Left lung (tissue), 14 donors: Measurements from ENCODE around the gene ENTPD6. TPM values are rescaled to one million over a fixed set of nuclear protein-coding genes. Genes with fewer than 3 reads are reported as not detected.

Experiments used
- ATAC-seq: fragments of 200-7000 bp; cut with Tn5 transposase; one replicate; pipeline ENCODE4 v1.9.1; 2020; ENCODE audit warnings: moderate library complexity
- DNase-seq, 4 donors: peaks; one replicate each; pipeline ENCODE4 v3.0.0-alpha.2; 2013 to 2020
- H3K27ac ChIP-seq, 2 donors: fragments of 200-600 bp; sonication (generic) in 1 of 2; one replicate each; pipeline versions ENCODE4 v1.5.0 to v1.8.0; 2020 to 2021
- H3K27me3 ChIP-seq, 2 donors: fragments of 200-600 bp; sonication (generic) in 1 of 2; one replicate each; pipeline versions ENCODE4 v1.5.0 to v1.8.0; 2020 to 2021
- H3K36me3 ChIP-seq, 2 donors: fragments of 200-600 bp; sonication (generic) in 1 of 2; one replicate each; pipeline versions ENCODE4 v1.5.0 to v1.8.0; 2020 to 2021
- H3K4me1 ChIP-seq, 2 donors: fragments of 200-600 bp; one replicate each; pipeline ENCODE4 v1.8.0; 2021
- H3K4me3 ChIP-seq, 2 donors: fragments of 200-600 bp; sonication (generic) in 1 of 2; one replicate each; pipeline versions ENCODE4 v1.5.0 to v1.8.0; 2020 to 2021; ENCODE audit warnings: mild to moderate bottlenecking in 1 of 2
- H3K9me3 ChIP-seq, 2 donors: fragments of 200-600 bp; sonication (generic) in 1 of 2; one replicate each; pipeline versions ENCODE4 v1.5.0 to v1.8.0; 2020 to 2021
- intact Hi-C, 2 donors: fragments of 100-400 bp; cut with DNase I; formaldehyde crosslinking; loops; one replicate each; pipeline versions ENCODE4 v1.11.2 to v1.14.2; 2022
- long read RNA-seq, 12 donors: library from polyadenylated mRNA in 2 of 12; unstranded in 2 of 12; transcript quantifications; one replicate each; pipeline ENCODE4 v2.0.0 and lab custom pipeline, GENCODE V29; 2019 to 2026
- polyA plus RNA-seq, 6 donors: library from polyadenylated mRNA; unstranded; fragments of 120-200 nt; gene quantifications; one replicate each; pipeline ENCODE4 v1.2.1, GENCODE V29; 2013; ENCODE audit not compliant: insufficient read length in 6 of 6
- total RNA-seq, 2 donors: library from RNA; stranded (reverse); fragmentation: NEBNext Ultra II Directional; extraction: Animal tissue kit (Norgen Biotek cat#: 25700); gene quantifications; one replicate each; pipeline ENCODE4 v1.2.1, GENCODE V29; 2021
- TF ChIP-seq, protein P1 (sequence below), 2 donors: fragments of 200-600 bp; sonication (generic) in 1 of 2; IDR thresholded peaks; one replicate each; pipeline versions ENCODE4 v1.5.0 to v1.8.0; 2021; ENCODE audit warnings: antibody characterized with exemption in 2 of 2
- donor health status: DM: no; HTN: yes; CAD: no.
- donor health status: DM: no; HTN: no; CAD: no.

Gene ENTPD6
- total RNA-seq = 10 to 100 TPM; 72.7 to 76.3 TPM
- polyA plus RNA-seq = 10 to 100 TPM; 40.2 to 54.1 (median 45.0) TPM
- long read RNA-seq, donor 1, partial matches to known transcripts = 0 of 6 reads
- long read RNA-seq, donor 1, other reads (novel, unspliced or antisense) = 0 of 6 reads
- long read RNA-seq, donor 2, partial matches to known transcripts = 0 of 2 reads
- long read RNA-seq, donor 2, other reads (novel, unspliced or antisense) = 0 of 2 reads
- long read RNA-seq, donor 3 = 0 reads
- long read RNA-seq, donor 4, transcript ENTPD6-203 (15 exons, 2,750 nt) = major isoform, 6 of 28 reads
- long read RNA-seq, donor 4, partial matches to known transcripts = 4 of 28 reads
- long read RNA-seq, donor 4, other reads (novel, unspliced or antisense) = 11 of 28 reads
- long read RNA-seq, donor 5, partial matches to known transcripts = 8 of 11 reads
- long read RNA-seq, donor 5, other reads (novel, unspliced or antisense) = 0 of 11 reads
- long read RNA-seq, donor 6, partial matches to known transcripts = 0 of 5 reads
- long read RNA-seq, donor 6, other reads (novel, unspliced or antisense) = 0 of 5 reads
- long read RNA-seq, donor 7, partial matches to known transcripts = 0 of 4 reads
- long read RNA-seq, donor 7, other reads (novel, unspliced or antisense) = 0 of 4 reads
- long read RNA-seq, donor 8, partial matches to known transcripts = 0 of 6 reads
- long read RNA-seq, donor 8, other reads (novel, unspliced or antisense) = 0 of 6 reads
- long read RNA-seq, donor 9 = 0 reads
- long read RNA-seq, donor 10, partial matches to known transcripts = 3 of 21 reads
- long read RNA-seq, donor 10, other reads (novel, unspliced or antisense) = 12 of 21 reads
- long read RNA-seq, donor 11 = 0 reads
- long read RNA-seq, donor 12, partial matches to known transcripts = 0 of 2 reads
- long read RNA-seq, donor 12, other reads (novel, unspliced or antisense) = 0 of 2 reads

DNA sequence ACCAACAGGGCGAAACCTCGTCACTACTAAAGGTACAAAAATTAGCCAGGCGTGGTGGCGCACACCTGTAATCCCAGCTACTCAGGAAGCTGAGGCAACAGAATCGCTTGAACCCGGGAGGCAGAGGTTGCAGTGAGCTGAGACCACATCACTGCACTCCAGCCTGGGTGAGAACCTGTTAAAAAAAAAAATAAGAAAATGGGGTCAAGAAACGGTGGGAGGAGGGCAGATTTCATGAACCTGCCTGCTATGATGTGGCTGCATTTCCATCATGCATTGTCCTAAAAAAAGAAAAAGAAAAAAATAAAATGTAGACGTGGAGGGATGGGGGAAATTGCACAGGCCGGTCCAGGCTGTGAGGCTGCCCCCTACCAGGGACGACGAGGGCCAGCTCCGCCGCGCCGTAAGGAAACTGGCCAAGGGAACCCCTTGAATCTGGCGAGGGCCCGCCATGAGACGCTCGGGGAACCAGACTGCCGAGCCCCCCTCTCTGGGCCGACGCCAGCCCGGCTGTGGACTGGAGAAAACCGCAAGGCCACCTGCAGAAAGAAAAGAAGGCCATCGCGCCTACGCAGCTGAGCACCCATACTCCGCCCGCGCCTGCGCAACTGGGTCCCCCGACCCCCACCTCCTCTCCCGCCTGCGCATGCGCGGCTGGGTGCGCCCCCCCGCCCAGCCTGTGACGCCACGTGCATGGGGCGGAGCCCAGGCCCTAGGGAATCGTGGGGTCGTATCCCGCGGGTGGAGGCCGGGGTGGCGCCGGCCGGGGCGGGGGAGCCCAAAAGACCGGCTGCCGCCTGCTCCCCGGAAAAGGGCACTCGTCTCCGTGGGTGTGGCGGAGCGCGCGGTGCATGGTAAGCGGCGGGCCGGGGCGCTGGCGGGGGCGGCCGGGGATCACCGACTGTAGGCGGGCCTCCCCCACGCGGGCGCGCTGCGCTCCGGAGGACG lies at the start of gene ENTPD6:
TSS of gene ENTPD6 (plus strand) at position 699 of the 948 bp plus-strand sequence. CDS start 10,825 bp downstream, outside the sequence.
- peak within 1 kb of the TSS; percentile 86 to 94 for H3K4me3 ChIP-seq
- H3K4me1 ChIP-seq = peaks cover 4 to 30% of the 10 kb centered on the region in 2 donors
- TF ChIP-seq, protein P1, sequence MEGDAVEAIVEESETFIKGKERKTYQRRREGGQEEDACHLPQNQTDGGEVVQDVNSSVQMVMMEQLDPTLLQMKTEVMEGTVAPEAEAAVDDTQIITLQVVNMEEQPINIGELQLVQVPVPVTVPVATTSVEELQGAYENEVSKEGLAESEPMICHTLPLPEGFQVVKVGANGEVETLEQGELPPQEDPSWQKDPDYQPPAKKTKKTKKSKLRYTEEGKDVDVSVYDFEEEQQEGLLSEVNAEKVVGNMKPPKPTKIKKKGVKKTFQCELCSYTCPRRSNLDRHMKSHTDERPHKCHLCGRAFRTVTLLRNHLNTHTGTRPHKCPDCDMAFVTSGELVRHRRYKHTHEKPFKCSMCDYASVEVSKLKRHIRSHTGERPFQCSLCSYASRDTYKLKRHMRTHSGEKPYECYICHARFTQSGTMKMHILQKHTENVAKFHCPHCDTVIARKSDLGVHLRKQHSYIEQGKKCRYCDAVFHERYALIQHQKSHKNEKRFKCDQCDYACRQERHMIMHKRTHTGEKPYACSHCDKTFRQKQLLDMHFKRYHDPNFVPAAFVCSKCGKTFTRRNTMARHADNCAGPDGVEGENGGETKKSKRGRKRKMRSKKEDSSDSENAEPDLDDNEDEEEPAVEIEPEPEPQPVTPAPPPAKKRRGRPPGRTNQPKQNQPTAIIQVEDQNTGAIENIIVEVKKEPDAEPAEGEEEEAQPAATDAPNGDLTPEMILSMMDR (IDR thresholded peaks at IDR 0.05) = no peak
- no peaks in the 10 kb centered on the region for H3K27me3 ChIP-seq
- H3K27ac ChIP-seq = peak within 1 kb of the TSS; percentile 78 to 84
- DNase-seq (peak; percentile 89 to 95 (median 94)), ATAC-seq (peak; percentile 93)
- intact Hi-C loops = no loop called here
- no peaks in the 10 kb centered on the region for H3K9me3 ChIP-seq
- no peaks in the 10 kb centered on the region for H3K36me3 ChIP-seq

DNA sequence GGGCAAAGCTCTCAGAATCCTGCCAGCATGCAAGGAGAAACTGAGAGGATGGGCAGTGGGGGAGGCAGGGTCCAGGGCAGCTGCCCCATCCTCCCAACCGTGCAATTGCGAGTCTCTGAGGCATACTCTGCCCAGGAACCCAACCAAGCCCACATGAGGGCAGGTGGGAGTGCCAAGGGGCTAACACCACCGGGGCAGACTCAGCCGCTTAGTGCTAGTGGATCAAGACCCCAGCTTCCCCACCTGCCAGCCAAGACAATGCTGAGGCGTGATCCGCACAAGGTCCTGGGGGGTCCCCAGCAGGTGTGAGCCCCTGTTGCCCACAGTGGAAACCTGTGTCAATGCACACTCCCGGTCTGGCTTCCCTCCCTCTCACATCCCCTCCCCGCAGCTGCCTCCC lies 48.5 kb upstream of the ENTPD6 start:
- intact Hi-C loops = no loop called here
- Histone ChIP-seq H3K27ac (no peak overlapping the region), H3K9me3 (no peaks in the 10 kb centered on the region), H3K4me3 (no peak overlapping the region), H3K36me3 (no peaks in the 10 kb centered on the region), H3K27me3 (peaks cover 13 to 54% of the 10 kb centered on the region in 2 donors), H3K4me1 (peaks cover 5 to 9% of the 10 kb centered on the region in 2 donors)
- TF ChIP-seq, protein P1 (IDR thresholded peaks at IDR 0.05) = no peak
- ATAC-seq (no peak), DNase-seq (peak in 1 of 4 donors; percentile 59)

- ATAC-seq = no peak
- H3K9me3 ChIP-seq = no peaks in the 10 kb centered on the region
- H3K4me3 ChIP-seq = no peak overlapping the region
- peaks cover 13 to 56% of the 10 kb centered on the region in 2 donors for H3K27me3 ChIP-seq
- DNase-seq = peak in 1 of 4 donors; percentile 46
- no peaks in the 10 kb centered on the region for H3K36me3 ChIP-seq
- intact Hi-C loops = no loop called here
- TF ChIP-seq, protein P1 (IDR thresholded peaks at IDR 0.05) = no peak
- H3K4me1 ChIP-seq = peaks cover 5 to 9% of the 10 kb centered on the region in 2 donors
- H3K27ac ChIP-seq = no peak overlapping the region
Observed at GRCh38 chr20:25147716-25148115, 47.8 kb upstream of the ENTPD6 start.

DNA sequence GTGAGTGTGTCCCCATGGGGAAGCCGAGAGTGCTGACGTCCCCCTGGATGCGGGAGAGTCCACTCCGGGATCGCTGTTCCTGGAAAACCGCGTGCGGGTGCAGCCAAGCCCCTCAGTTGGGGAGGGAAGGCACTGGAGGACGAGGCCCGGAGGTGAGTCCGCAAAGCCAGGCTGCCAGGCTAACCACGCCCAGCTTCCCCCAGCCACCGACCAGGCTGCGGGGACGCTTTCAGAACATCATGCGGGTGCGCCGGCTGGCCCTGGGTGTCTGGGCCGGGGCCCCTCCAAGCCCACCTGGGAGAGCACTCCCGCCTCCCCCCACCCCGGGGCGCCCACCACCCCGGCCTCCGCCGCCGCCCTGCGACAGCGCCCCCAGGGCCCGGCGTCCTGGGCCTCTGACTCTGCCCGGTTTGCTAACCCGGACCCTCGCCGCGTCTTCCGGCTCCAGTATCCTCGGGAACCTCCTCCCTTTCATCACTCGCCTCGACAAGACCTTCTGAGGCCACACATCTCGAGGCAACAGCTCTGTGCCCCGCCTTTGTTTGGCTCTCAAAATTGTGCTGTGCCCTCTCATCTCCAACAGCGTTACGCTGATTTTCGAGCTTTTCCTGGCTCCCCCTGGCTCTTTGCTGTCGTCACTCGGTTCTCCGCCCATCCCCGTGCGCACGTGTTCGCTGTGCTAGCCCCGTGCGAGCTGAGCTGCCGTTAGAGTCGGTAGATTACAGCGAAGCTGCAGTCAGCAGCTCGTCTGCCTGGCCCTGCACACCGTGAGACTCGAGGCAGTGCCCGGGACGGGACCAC lies 47.1 kb upstream of the ENTPD6 start:
- peak overlapping the region in 1 of 2 donors; percentile 21 for H3K4me3 ChIP-seq
- H3K9me3 ChIP-seq = no peaks in the 10 kb centered on the region
- ATAC-seq (peak; percentile 89), DNase-seq (peak; percentile 20 to 82 (median 60))
- intact Hi-C loops = no loop called here
- H3K27ac ChIP-seq = no peak overlapping the region
- H3K4me1 ChIP-seq = peaks cover 5 to 9% of the 10 kb centered on the region in 2 donors
- peaks cover 13 to 56% of the 10 kb centered on the region in 2 donors for H3K27me3 ChIP-seq
- H3K36me3 ChIP-seq = no peaks in the 10 kb centered on the region
- TF ChIP-seq, protein P1 (IDR thresholded peaks at IDR 0.05) = no peak
